CD8-positive, alpha-beta memory T cell (primary cell): ENCODE results near the gene TOGARAM1. TPM values are rescaled to one million over a fixed set of nuclear protein-coding genes. Genes with fewer than 3 reads are reported as not detected.

Experiments
- CTCF ChIA-PET: fragments of 350-600 bp; sonication (Branson Sonifier 250); formaldehyde crosslinking; loops from one replicate; lab custom pipeline; 2021; ENCODE audit warnings: antibody characterized with exemption; lab: Charles Lee
- POLR2A ChIA-PET: fragments of 350-600 bp; sonication (Branson Sonifier 250); formaldehyde crosslinking; loops from one replicate; lab custom pipeline; 2021; ENCODE audit warnings: antibody characterized with exemption; lab: Charles Lee
- DNase-seq, 5 donors: peaks; one replicate each; pipeline versions ENCODE4 v3.0.0 to v3.0.0-alpha.2; 2020 to 2022; ENCODE audit warnings: mixed read lengths in 1 of 5
- H3K27ac ChIP-seq: one replicate; pipeline ENCODE4 v1.7.0; 2013; ENCODE audit warnings: low read depth, mild to moderate bottlenecking, low read length, moderate library complexity
- H3K27me3 ChIP-seq: 2 replicates; pipeline ENCODE4 v1.7.0; 2013; ENCODE audit warnings: low read length, mild to moderate bottlenecking; ENCODE audit not compliant: insufficient read depth, poor library complexity, severe bottlenecking
- H3K36me3 ChIP-seq: 2 replicates; pipeline ENCODE4 v1.7.0; 2013; ENCODE audit warnings: mild to moderate bottlenecking, low read length, moderate library complexity; ENCODE audit not compliant: insufficient read depth
- H3K4me1 ChIP-seq: 2 replicates; pipeline ENCODE4 v1.7.0; 2013; ENCODE audit warnings: mild to moderate bottlenecking, low read length, moderate library complexity; ENCODE audit not compliant: insufficient read depth
- H3K4me3 ChIP-seq: 2 replicates; pipeline ENCODE4 v1.7.0; 2013; ENCODE audit warnings: mild to moderate bottlenecking, low read length
- H3K9me3 ChIP-seq: 2 replicates; pipeline ENCODE4 v1.7.0; 2013; ENCODE audit warnings: mild to moderate bottlenecking, low read length
- H3K27ac Mint-ChIP-seq, 8 donors: one replicate each; pipeline ENCODE4 v1.8.0; 2020 to 2021; ENCODE audit warnings: mixed read lengths in 8 of 8, mild to moderate bottlenecking in 6 of 8, inconsistent platforms in 3 of 8, moderate library complexity in 3 of 8
- H3K27me3 Mint-ChIP-seq, 2 donors: one replicate each; pipeline ENCODE4 v1.8.0; 2020 to 2021; ENCODE audit warnings: mixed read lengths in 2 of 2, mild to moderate bottlenecking in 1 of 2, moderate library complexity in 1 of 2
- H3K36me3 Mint-ChIP-seq, 3 donors: one replicate each; pipeline ENCODE4 v1.8.0; 2020 to 2021; ENCODE audit warnings: mixed read lengths in 3 of 3, inconsistent platforms in 1 of 3, mild to moderate bottlenecking in 1 of 3
- H3K4me1 Mint-ChIP-seq, 3 donors: one replicate each; pipeline ENCODE4 v1.8.0; 2020 to 2021; ENCODE audit warnings: mixed read lengths in 3 of 3, inconsistent platforms in 1 of 3, mild to moderate bottlenecking in 1 of 3
- H3K4me3 Mint-ChIP-seq, 7 donors: one replicate each; pipeline ENCODE4 v1.8.0; 2020 to 2021; ENCODE audit warnings: mixed read lengths in 7 of 7, mild to moderate bottlenecking in 6 of 7, moderate library complexity in 4 of 7, inconsistent platforms in 2 of 7
- H3K9me3 Mint-ChIP-seq, 5 donors: one replicate each; pipeline ENCODE4 v1.8.0; 2020 to 2022; ENCODE audit warnings: mixed read lengths in 5 of 5, mild to moderate bottlenecking in 3 of 5, moderate library complexity in 2 of 5, inconsistent platforms in 1 of 5
- polyA plus RNA-seq: library from polyadenylated mRNA; unstranded; fragments of 300-500 nt; fragmentation: Illumina TruSeq; gene quantifications from one replicate; pipeline ENCODE4 v1.2.3, GENCODE V29; 2021
- total RNA-seq, 2 experiments: library from RNA; stranded (reverse); gene quantifications; one replicate each; pipeline ENCODE4 v1.2.3, GENCODE V29; 2021

The TOGARAM1 gene
- total and polyA plus RNA-seq, 3 experiments from 2014 or later, result 7.2 to 11.4 (median 7.5) TPM

DNA sequence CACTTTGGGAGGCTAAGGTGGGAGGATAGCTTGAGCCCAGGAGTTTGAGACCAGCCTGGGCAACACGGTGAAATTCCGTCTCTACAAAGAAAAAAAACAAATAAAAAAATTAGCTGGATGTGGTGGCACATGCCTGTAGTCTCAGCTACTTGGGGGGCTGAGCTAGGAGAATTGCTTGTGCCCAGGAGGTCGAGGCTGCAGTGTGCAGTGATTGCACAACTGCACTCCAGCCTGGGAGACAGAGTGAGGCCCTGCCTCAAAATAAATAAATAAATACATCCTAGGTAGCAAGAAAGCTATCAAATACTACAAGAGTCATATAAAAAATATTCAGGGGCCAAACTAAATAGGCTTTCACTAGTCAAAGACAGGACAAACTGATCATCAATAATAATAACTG is 6.5 kb upstream of the TOGARAM1 start:
- no peaks in the 10 kb centered on the region for H3K9me3 ChIP-seq
- POLR2A ChIA-PET, result interaction anchor here (0.6 kb wide), 1 partner anchor 27 kb away, joined by 4 read pairs; no protein-coding TSS in a partner anchor
- peaks cover 4% of the 10 kb centered on the region for H3K36me3 ChIP-seq
- H3K4me1 Mint-ChIP-seq, result peaks cover 49 to 92% (median 68%) of the 10 kb centered on the region in 3 donors
- no peaks in the 10 kb centered on the region for H3K9me3 Mint-ChIP-seq
- H3K4me1 ChIP-seq, result peaks cover 39% of the 10 kb centered on the region
- no peaks in the 10 kb centered on the region for H3K27me3 ChIP-seq
- no peak overlapping the region for H3K4me3 ChIP-seq
- H3K27ac ChIP-seq, result no peak overlapping the region
- CTCF ChIA-PET, result no interaction called here
- H3K27ac Mint-ChIP-seq, result no peak overlapping the region
- DNase-seq, result no peak
- no peaks in the 10 kb centered on the region for H3K27me3 Mint-ChIP-seq
- H3K4me3 Mint-ChIP-seq, result peak overlapping the region in 1 of 7 donors; percentile 54
- H3K36me3 Mint-ChIP-seq, result peaks cover 6 to 44% (median 7%) of the 10 kb centered on the region in 3 donors

DNA sequence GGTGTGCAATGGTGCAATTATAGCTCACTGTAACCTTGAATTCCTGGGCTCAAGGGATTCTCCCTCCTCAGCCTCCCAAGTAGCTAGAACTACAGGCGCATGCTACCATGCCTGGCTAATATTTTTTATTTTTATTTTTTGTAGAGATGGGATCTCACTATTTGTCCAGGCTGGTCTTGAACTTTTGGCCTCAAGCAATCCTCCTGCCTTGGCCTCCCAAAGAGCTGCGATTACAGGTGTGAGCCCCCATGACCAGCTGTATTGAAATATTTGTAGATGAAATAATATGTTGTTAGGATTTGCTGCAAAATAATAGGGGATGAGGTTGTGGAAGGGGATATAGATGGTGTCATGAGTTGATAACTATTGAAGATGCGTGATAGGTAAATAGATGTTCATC is 5.1 kb upstream of the TOGARAM1 start:
- Histone ChIP-seq H3K36me3 (no peaks in the 10 kb centered on the region), H3K4me1 (peaks cover 44% of the 10 kb centered on the region), H3K9me3 (no peaks in the 10 kb centered on the region), H3K27ac (no peak overlapping the region), H3K4me3 (no peak overlapping the region), H3K27me3 (no peaks in the 10 kb centered on the region)
- Mint-ChIP-seq H3K27ac (no peak overlapping the region), H3K9me3 (no peaks in the 10 kb centered on the region), H3K27me3 (no peaks in the 10 kb centered on the region), H3K36me3 (peaks cover 5 to 33% (median 6%) of the 10 kb centered on the region in 3 donors), H3K4me1 (peaks cover 41 to 80% (median 60%) of the 10 kb centered on the region in 3 donors), H3K4me3 (peak overlapping the region in 3 of 7 donors; percentile 23 to 48 (median 38))
- no peak for DNase-seq
- POLR2A ChIA-PET, result interaction anchor here (0.6 kb wide), 1 partner anchor 139 kb away, joined by 5 read pairs; no protein-coding TSS in a partner anchor
- CTCF ChIA-PET, result no interaction called here

DNA sequence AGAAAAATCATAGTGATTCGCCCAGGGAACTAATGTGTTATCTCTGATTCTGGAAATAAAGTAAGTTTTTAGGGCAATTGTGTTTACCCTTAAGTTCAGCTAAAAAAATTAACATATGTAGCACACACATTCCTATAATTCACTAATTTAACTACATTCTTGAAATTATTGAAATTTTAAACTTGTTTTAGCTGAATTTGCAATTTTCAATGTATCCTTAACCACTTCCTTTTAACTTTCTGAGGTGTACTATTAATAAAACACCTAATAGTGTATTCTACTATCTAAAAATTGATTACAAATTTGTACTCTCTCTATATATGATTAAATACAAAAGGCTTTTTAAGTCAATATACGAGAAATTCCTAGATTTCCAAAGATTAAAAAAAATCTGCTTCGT is 2.5 kb upstream of the TOGARAM1 start:
- H3K27ac Mint-ChIP-seq, result peak overlapping the region in 3 of 8 donors; percentile 35 to 69 (median 53)
- no peaks in the 10 kb centered on the region for H3K36me3 ChIP-seq
- ChIA-PET POLR2A (no interaction called here), CTCF (interaction anchor here (2.6 kb wide), 1 partner anchor 293 kb away, joined by 8 read pairs; the partner anchor contains the start of gene MIS18BP1)
- no peak overlapping the region for H3K4me3 ChIP-seq
- peaks cover 3% of the 10 kb centered on the region for H3K9me3 ChIP-seq
- H3K27me3 Mint-ChIP-seq, result no peaks in the 10 kb centered on the region
- peaks cover 2 to 14% (median 10%) of the 10 kb centered on the region in 5 donors for H3K9me3 Mint-ChIP-seq
- peaks cover 20 to 77% (median 60%) of the 10 kb centered on the region in 3 donors for H3K4me1 Mint-ChIP-seq
- peaks cover 0 to 22% (median 8%) of the 10 kb centered on the region in 3 donors for H3K36me3 Mint-ChIP-seq
- DNase-seq, result no peak
- peaks cover 62% of the 10 kb centered on the region for H3K4me1 ChIP-seq
- peak overlapping the region in 3 of 7 donors; percentile 13 to 59 (median 27) for H3K4me3 Mint-ChIP-seq
- no peaks in the 10 kb centered on the region for H3K27me3 ChIP-seq
- no peak overlapping the region for H3K27ac ChIP-seq

DNA sequence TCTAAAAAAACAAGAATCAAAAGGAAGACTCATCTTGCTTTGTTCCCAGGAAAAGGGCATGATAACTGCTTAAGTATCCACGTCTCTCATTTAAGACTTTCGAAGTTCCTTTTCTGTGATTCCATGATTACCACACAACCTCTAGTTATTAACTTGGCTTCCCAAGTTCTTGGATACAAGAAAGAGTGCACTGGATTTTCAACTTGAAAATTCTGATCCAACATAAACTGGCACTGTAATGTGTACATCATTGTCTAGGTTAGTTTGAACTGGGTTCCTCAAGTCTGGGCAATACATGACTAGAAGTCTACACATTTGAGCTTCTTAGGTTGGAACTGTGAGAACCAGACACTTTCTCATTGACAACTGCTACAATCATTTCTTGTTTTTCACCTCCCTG is 1.8 kb upstream of the TOGARAM1 start:
- H3K9me3 Mint-ChIP-seq, result peaks cover 4 to 20% (median 16%) of the 10 kb centered on the region in 5 donors
- peaks cover 4% of the 10 kb centered on the region for H3K9me3 ChIP-seq
- POLR2A ChIA-PET, result interaction anchor here (2.9 kb wide), 1 partner anchor 175 kb away, joined by 25 read pairs; the partner anchor contains the start of genes FANCM and FKBP3
- CTCF ChIA-PET, result interaction anchor here (1.0 to 3.3 kb wide), 3 partner anchors 31 to 293 kb away, joined by 4 to 15 read pairs (median 8); partner anchors contain the start of genes FANCM, FKBP3 and MIS18BP1
- H3K27me3 Mint-ChIP-seq, result no peaks in the 10 kb centered on the region
- peaks cover 67% of the 10 kb centered on the region for H3K4me1 ChIP-seq
- no peaks in the 10 kb centered on the region for H3K36me3 ChIP-seq
- no peak overlapping the region for H3K4me3 Mint-ChIP-seq
- H3K4me3 ChIP-seq, result peak overlapping the region; percentile 1
- peak overlapping the region in 5 of 8 donors; percentile 35 to 88 (median 85) for H3K27ac Mint-ChIP-seq
- H3K36me3 Mint-ChIP-seq, result peaks cover 3 to 22% (median 14%) of the 10 kb centered on the region in 3 donors
- peaks cover 14 to 77% (median 63%) of the 10 kb centered on the region in 3 donors for H3K4me1 Mint-ChIP-seq
- H3K27ac ChIP-seq, result no peak overlapping the region
- H3K27me3 ChIP-seq, result no peaks in the 10 kb centered on the region
- no peak for DNase-seq

DNA sequence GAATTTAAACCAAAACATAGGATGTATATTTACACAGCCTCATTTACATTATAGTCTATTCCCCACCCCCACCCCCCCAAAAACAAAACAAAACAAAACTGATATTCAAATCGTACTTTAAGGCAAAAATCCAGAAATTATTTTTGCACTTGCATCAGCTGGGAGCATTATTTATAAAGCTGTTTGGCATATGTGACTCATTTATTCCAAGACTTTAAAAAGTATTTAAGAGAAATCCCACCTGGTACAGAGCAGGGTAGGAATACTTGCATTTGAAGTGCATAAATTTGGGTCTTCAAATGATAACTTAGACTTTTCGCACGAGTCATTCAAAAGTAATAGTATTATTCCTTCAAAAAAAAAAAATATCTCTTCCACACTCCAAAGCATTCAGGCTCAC is 1.3 kb upstream of the TOGARAM1 start:
- ChIA-PET CTCF (interaction anchor here (1.0 to 3.3 kb wide), 4 partner anchors 8 to 292 kb away, joined by 4 to 15 read pairs (median 6); partner anchors contain the start of genes FANCM, FKBP3 and MIS18BP1), POLR2A (interaction anchor here (0.6 to 2.9 kb wide), 3 partner anchors 63 to 174 kb away, joined by 4 to 31 read pairs (median 25); partner anchors contain the start of genes FANCM and FKBP3)
- Mint-ChIP-seq H3K27ac (peak overlapping the region in 5 of 8 donors; percentile 35 to 88 (median 85)), H3K36me3 (peaks cover 4 to 21% (median 17%) of the 10 kb centered on the region in 3 donors), H3K27me3 (no peaks in the 10 kb centered on the region), H3K9me3 (peaks cover 4 to 24% (median 17%) of the 10 kb centered on the region in 5 donors), H3K4me3 (no peak overlapping the region), H3K4me1 (peaks cover 9 to 75% (median 63%) of the 10 kb centered on the region in 3 donors)
- Histone ChIP-seq H3K4me1 (peaks cover 68% of the 10 kb centered on the region), H3K27me3 (no peaks in the 10 kb centered on the region), H3K27ac (peak overlapping the region; percentile 97), H3K9me3 (peaks cover 4% of the 10 kb centered on the region), H3K36me3 (no peaks in the 10 kb centered on the region), H3K4me3 (peak overlapping the region; percentile 90)
- no peak for DNase-seq

DNA sequence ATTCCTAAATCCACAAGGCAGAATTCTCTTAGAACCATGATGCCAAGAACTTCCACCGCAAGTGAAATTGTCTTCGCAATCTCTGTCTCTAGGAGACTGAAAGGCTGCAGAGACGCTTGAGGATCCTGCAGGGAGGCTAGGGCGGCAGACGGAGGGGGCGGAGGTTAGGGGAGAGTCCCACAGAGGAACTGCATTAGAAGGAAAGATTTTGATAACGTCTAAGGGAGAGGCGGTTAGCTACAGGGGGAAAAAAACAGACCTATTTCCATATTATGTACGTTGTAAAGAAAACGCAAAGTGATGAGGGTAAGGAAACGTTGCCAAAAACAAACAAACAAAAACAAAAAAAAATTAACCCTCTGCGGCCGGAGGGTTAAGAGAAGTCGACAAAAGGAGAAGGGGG is 838 bp upstream of the TOGARAM1 start:
- Mint-ChIP-seq H3K9me3 (peaks cover 4 to 25% (median 17%) of the 10 kb centered on the region in 5 donors), H3K36me3 (peaks cover 4 to 17% (median 16%) of the 10 kb centered on the region in 3 donors), H3K4me3 (no peak overlapping the region), H3K27ac (no peak overlapping the region), H3K27me3 (no peaks in the 10 kb centered on the region), H3K4me1 (peaks cover 4 to 71% (median 60%) of the 10 kb centered on the region in 3 donors)
- Histone ChIP-seq H3K27ac (peak overlapping the region; percentile 97), H3K4me3 (peak overlapping the region; percentile 90), H3K27me3 (no peaks in the 10 kb centered on the region), H3K9me3 (peaks cover 4% of the 10 kb centered on the region), H3K4me1 (peaks cover 68% of the 10 kb centered on the region), H3K36me3 (no peaks in the 10 kb centered on the region)
- ChIA-PET POLR2A (interaction anchor here (0.5 to 2.9 kb wide), 7 partner anchors 16 to 292 kb away, joined by 3 to 31 read pairs (median 4); partner anchors contain the start of genes FANCM, FKBP3 and MIS18BP1), CTCF (interaction anchor here (0.9 to 3.3 kb wide), 7 partner anchors 8 to 292 kb away, joined by 3 to 15 read pairs (median 4); partner anchors contain the start of genes FANCM, FKBP3 and MIS18BP1)
- DNase-seq, result peak; percentile 48 to 77 (median 66)

DNA sequence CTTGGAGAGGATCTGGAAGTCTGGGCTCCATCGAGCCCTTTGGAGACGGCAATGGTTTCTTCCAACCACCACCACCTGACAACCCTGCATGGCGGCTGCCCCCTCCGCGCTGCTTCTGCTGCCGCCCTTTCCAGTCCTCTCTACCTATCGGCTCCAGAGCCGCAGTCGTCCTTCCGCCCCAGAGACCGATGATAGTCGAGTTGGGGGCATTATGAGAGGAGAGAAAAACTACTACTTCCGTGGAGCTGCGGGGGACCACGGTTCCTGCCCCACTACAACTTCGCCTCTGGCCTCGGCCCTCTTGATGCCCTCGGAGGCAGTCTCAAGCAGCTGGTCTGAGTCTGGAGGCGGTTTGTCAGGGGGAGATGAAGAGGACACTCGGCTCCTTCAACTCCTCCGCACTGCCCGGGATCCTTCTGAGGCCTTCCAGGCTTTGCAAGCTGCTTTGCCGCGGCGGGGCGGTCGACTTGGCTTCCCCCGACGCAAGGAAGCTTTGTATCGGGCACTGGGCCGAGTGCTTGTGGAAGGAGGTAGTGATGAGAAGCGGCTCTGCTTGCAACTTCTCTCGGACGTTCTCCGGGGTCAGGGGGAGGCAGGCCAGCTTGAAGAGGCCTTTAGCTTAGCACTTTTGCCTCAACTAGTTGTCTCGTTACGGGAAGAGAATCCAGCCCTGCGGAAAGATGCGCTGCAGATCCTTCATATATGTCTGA is 499 bp downstream of the TOGARAM1 start:
- Mint-ChIP-seq H3K4me3 (no peak overlapping the region), H3K27me3 (no peaks in the 10 kb centered on the region), H3K27ac (no peak overlapping the region), H3K4me1 (peaks cover 12 to 72% (median 63%) of the 10 kb centered on the region in 3 donors), H3K9me3 (peaks cover 4 to 30% (median 19%) of the 10 kb centered on the region in 5 donors), H3K36me3 (peaks cover 6 to 24% (median 13%) of the 10 kb centered on the region in 3 donors)
- H3K27me3 ChIP-seq, result no peaks in the 10 kb centered on the region
- H3K27ac ChIP-seq, result peak overlapping the region; percentile 97
- peak overlapping the region; percentile 90 for H3K4me3 ChIP-seq
- ChIA-PET CTCF (interaction anchor here (0.6 to 3.3 kb wide), 8 partner anchors 10 to 317 kb away, joined by 3 to 15 read pairs (median 4); partner anchors contain the start of genes FANCM and FKBP3), POLR2A (interaction anchor here (0.5 to 2.9 kb wide), 7 partner anchors 15 to 291 kb away, joined by 3 to 31 read pairs (median 5); partner anchors contain the start of genes FANCM, FKBP3, MIS18BP1 and PRPF39)
- no peak for DNase-seq
- peaks cover 4% of the 10 kb centered on the region for H3K9me3 ChIP-seq
- H3K36me3 ChIP-seq, result no peaks in the 10 kb centered on the region
- H3K4me1 ChIP-seq, result peaks cover 64% of the 10 kb centered on the region
